C4-2B (cell line): ENCODE measurements around the gene CEP152.

Source experiments
- ZFX ChIP-seq: fragments of 450-650 bp; IDR thresholded peaks from 2 replicates; pipeline ENCODE4 v1.6.1; 2017
- TF ChIP-seq, protein P1 (sequence below): fragments of 450-650 bp; conservative IDR thresholded peaks from 2 replicates; pipeline ENCODE4 v1.5.1; 2017; ENCODE audit warnings: mild to moderate bottlenecking

DNA sequence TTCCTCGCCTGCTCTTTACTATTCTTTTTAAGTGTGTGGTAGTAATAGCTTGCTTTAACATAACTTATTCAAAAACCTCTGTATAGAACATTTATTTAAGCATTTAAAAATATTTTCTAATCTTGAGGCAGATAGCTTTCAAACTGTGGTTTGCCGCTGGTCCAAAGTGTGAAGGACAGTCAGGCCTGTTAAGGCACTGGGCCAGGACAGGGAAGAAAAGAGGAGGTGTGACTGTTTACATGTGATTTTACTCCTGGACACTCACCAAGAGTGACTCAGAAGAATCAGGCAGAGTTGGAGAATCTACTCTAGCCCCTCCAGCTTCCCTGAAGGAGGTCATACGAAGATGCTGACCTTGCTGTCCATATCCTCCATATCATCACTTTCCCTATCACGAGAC lies 44.7 kb downstream of the CEP152 start:
- TF ChIP-seq, protein P1, sequence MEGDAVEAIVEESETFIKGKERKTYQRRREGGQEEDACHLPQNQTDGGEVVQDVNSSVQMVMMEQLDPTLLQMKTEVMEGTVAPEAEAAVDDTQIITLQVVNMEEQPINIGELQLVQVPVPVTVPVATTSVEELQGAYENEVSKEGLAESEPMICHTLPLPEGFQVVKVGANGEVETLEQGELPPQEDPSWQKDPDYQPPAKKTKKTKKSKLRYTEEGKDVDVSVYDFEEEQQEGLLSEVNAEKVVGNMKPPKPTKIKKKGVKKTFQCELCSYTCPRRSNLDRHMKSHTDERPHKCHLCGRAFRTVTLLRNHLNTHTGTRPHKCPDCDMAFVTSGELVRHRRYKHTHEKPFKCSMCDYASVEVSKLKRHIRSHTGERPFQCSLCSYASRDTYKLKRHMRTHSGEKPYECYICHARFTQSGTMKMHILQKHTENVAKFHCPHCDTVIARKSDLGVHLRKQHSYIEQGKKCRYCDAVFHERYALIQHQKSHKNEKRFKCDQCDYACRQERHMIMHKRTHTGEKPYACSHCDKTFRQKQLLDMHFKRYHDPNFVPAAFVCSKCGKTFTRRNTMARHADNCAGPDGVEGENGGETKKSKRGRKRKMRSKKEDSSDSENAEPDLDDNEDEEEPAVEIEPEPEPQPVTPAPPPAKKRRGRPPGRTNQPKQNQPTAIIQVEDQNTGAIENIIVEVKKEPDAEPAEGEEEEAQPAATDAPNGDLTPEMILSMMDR, result no peak
- no peak for TF ChIP-seq ZFX
